ENCODE measurements around the gene PIK3R3. TPM values are rescaled to one million over a fixed set of nuclear protein-coding genes. Genes with fewer than 3 reads are reported as not detected.
A peak's percentile ranks its signal among the peaks of the same experiment; 100 is the strongest.

The PIK3R3 gene
- total and polyA plus RNA-seq, 9 donors, result 3.6 to 20.3 (median 10.7) TPM

GRCh38 chr1:46041974-46042373 lies 90.5 kb downstream of the PIK3R3 start:
- intact Hi-C loops (cut with DNase I), result no loop called here
- Histone ChIP-seq H3K36me3 (no peaks in the 10 kb centered on the region), H3K4me3 (no peak overlapping the region), H3K27me3 (no peaks in the 10 kb centered on the region), H3K9me3 (no peaks in the 10 kb centered on the region), H3K4me1 (ENCODE audit: insufficient read depth) (peaks cover 11% of the 10 kb centered on the region), H3K27ac (peak overlapping the region in 1 of 2 donors; percentile 17)
- peak in 1 of 5 donors; percentile 32 for DNase-seq
- no peak for TF ChIP-seq CTCF (IDR thresholded peaks at IDR 0.05)
- TF ChIP-seq POLR2A (IDR thresholded peaks at IDR 0.05), result no peak
- TF ChIP-seq EP300 (IDR thresholded peaks at IDR 0.05), result no peak

GRCh38 chr1:46041551-46041950 lies 90.9 kb downstream of the PIK3R3 start:
- H3K27ac ChIP-seq, result peak overlapping the region in 1 of 2 donors; percentile 17
- H3K9me3 ChIP-seq, result no peaks in the 10 kb centered on the region
- DNase-seq, result no peak
- no peak overlapping the region for H3K4me3 ChIP-seq
- WGBS, 3 donors, result 83 to 89% (median 88%) methylated on average over 2 of the region's 2 CpGs
- intact Hi-C loops (cut with DNase I), result no loop called here
- H3K36me3 ChIP-seq, result no peaks in the 10 kb centered on the region
- H3K27me3 ChIP-seq, result no peaks in the 10 kb centered on the region
- TF ChIP-seq CTCF (IDR thresholded peaks at IDR 0.05), result no peak
- no peak for TF ChIP-seq EP300 (IDR thresholded peaks at IDR 0.05)
- H3K4me1 ChIP-seq (ENCODE audit: insufficient read depth), result peaks cover 11% of the 10 kb centered on the region

GRCh38 chr1:46039571-46040052 lies 92.8 kb downstream of the PIK3R3 start:
- Histone ChIP-seq H3K27ac (no peak overlapping the region), H3K27me3 (no peaks in the 10 kb centered on the region), H3K4me1 (ENCODE audit: insufficient read depth) (peaks cover 11% of the 10 kb centered on the region), H3K4me3 (no peak overlapping the region), H3K36me3 (no peaks in the 10 kb centered on the region), H3K9me3 (no peaks in the 10 kb centered on the region)
- 54 to 67% (median 66%) methylated on average over 4 of the region's 4 CpGs for WGBS, 3 donors
- TF ChIP-seq POLR2A (IDR thresholded peaks at IDR 0.05) (no peak), CTCF (IDR thresholded peaks at IDR 0.05) (no peak), EP300 (IDR thresholded peaks at IDR 0.05) (no peak)
- intact Hi-C loops (cut with DNase I), result loop anchor here in 2 of 4 donors (5.0 kb wide), 2 partner anchors 138 to 143 kb away; partner anchors contain the start of genes P3R3URF (in 1 of the 2) and TSPAN1 (in 1 of the 2)
- DNase-seq, result no peak

GRCh38 chr1:46036894-46037839 lies 95.3 kb downstream of the PIK3R3 start:
- WGBS, 3 donors, result 35 to 44% (median 42%) methylated on average over 11 of the region's 11 CpGs
- peaks cover 8% of the 10 kb centered on the region for H3K4me1 ChIP-seq (ENCODE audit: insufficient read depth)
- DNase-seq, result peak; percentile 78 to 92 (median 88)
- intact Hi-C loops (cut with DNase I), result loop anchor here (1.0 to 5.0 kb wide), 4 partner anchors 140 to 145 kb away; partner anchors contain the start of genes P3R3URF (in 1 of the 4) and TSPAN1 (in 1 of the 4)
- H3K27ac ChIP-seq, result no peak overlapping the region
- H3K9me3 ChIP-seq, result no peaks in the 10 kb centered on the region
- no peak overlapping the region for H3K4me3 ChIP-seq
- peak; percentile 89 to 92 (median 90) for TF ChIP-seq CTCF (IDR thresholded peaks at IDR 0.05)
- no peak for TF ChIP-seq POLR2A (IDR thresholded peaks at IDR 0.05)
- TF ChIP-seq EP300 (IDR thresholded peaks at IDR 0.05), result no peak
- H3K36me3 ChIP-seq, result no peaks in the 10 kb centered on the region
- H3K27me3 ChIP-seq, result no peaks in the 10 kb centered on the region

Data from ovary (tissue), 9 donors.